ENCODE data around the gene KIAA0513.

KIAA0513 gene, protein sequence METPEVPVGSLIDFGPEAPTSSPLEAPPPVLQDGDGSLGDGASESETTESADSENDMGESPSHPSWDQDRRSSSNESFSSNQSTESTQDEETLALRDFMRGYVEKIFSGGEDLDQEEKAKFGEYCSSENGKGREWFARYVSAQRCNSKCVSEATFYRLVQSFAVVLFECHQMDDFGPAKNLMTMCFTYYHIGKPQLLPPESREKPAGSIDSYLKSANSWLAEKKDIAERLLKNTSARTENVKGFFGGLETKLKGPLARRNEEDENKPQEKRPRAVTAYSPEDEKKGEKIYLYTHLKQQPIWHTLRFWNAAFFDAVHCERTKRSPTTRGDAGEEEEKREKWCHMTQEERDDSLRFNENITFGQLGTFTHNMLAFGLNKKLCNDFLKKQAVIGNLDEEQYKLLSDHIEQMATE

GRCh38 chr16:85027349-85027957 lies at the start of gene KIAA0513:
Gene KIAA0513, plus strand, starts transcription at chr16:85027795. Its CDS starts 39,277 bp downstream, at chr16:85067072.
- H3K9ac ChIP-seq (ENCODE audit: low read length in 2 of 2): peak within 1 kb of the TSS; percentile 84 to 89
- no peaks in the 10 kb centered on the region for H3K27me3 ChIP-seq (ENCODE audit: control insufficient read depth in 1 of 2, insufficient read depth in 2 of 2, low read length in 2 of 2)
- H3K4me1 ChIP-seq (ENCODE audit: control insufficient read depth, insufficient read depth, low read length): peaks cover 25% of the 10 kb centered on the region
- H3K9me3 ChIP-seq (ENCODE audit: control insufficient read depth in 2 of 2, low read length in 2 of 2): no peaks in the 10 kb centered on the region
- H3K27ac ChIP-seq (ENCODE audit: low read length): peak within 1 kb of the TSS; percentile 67
- peaks cover 3 to 6% of the 10 kb centered on the region in 2 donors for H3K36me3 ChIP-seq (ENCODE audit: control insufficient read depth in 2 of 2, insufficient read depth in 2 of 2, low read length in 2 of 2)
- peak within 1 kb of the TSS; percentile 86 to 89 for H3K4me3 ChIP-seq (ENCODE audit: low read length in 2 of 2)

DNA sequence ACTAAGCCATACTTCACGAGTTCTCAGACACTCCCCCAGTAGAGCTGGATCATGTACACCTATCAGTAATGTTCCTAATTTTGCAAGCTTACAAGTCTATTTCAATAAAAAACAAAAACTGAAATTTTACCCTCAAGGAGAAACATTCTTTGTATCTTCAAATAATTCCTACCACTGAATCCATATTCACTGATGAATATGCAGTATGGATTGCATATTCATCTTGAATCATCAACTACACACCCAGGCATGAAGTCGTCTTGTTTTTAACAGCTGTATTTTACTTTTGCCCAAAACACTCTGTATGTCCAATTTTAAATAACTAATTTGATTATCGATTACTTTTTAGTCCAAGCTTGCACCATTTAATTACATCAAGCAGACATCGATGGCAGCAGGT lies 48.1 kb upstream of the KIAA0513 start:
- Histone ChIP-seq H3K27ac (ENCODE audit: low read length) (no peak overlapping the region), H3K36me3 (ENCODE audit: control insufficient read depth in 2 of 2, insufficient read depth in 2 of 2, low read length in 2 of 2) (peaks cover 40 to 42% of the 10 kb centered on the region in 2 donors), H3K27me3 (ENCODE audit: control insufficient read depth in 1 of 2, insufficient read depth in 2 of 2, low read length in 2 of 2) (no peaks in the 10 kb centered on the region), H3K4me3 (ENCODE audit: low read length in 2 of 2) (no peak overlapping the region), H3K9ac (ENCODE audit: low read length in 2 of 2) (no peak overlapping the region), H3K4me1 (ENCODE audit: control insufficient read depth, insufficient read depth, low read length) (peaks cover 17% of the 10 kb centered on the region), H3K9me3 (ENCODE audit: control insufficient read depth in 2 of 2, low read length in 2 of 2) (no peaks in the 10 kb centered on the region)

GRCh38 chr16:84982434-84982833 lies 45.2 kb upstream of the KIAA0513 start:
- Histone ChIP-seq H3K9me3 (ENCODE audit: control insufficient read depth in 2 of 2, low read length in 2 of 2) (no peaks in the 10 kb centered on the region), H3K4me1 (ENCODE audit: control insufficient read depth, insufficient read depth, low read length) (peaks cover 23% of the 10 kb centered on the region), H3K27ac (ENCODE audit: low read length) (no peak overlapping the region), H3K4me3 (ENCODE audit: low read length in 2 of 2) (no peak overlapping the region), H3K27me3 (ENCODE audit: control insufficient read depth in 1 of 2, insufficient read depth in 2 of 2, low read length in 2 of 2) (no peaks in the 10 kb centered on the region), H3K9ac (ENCODE audit: low read length in 2 of 2) (no peak overlapping the region), H3K36me3 (ENCODE audit: control insufficient read depth in 2 of 2, insufficient read depth in 2 of 2, low read length in 2 of 2) (peaks cover 21 to 24% of the 10 kb centered on the region in 2 donors)

- Histone ChIP-seq H3K9ac (ENCODE audit: low read length in 2 of 2) (no peak overlapping the region), H3K4me3 (ENCODE audit: low read length in 2 of 2) (no peak overlapping the region), H3K36me3 (ENCODE audit: control insufficient read depth in 2 of 2, insufficient read depth in 2 of 2, low read length in 2 of 2) (peaks cover 38 to 39% of the 10 kb centered on the region in 2 donors), H3K27me3 (ENCODE audit: control insufficient read depth in 1 of 2, insufficient read depth in 2 of 2, low read length in 2 of 2) (no peaks in the 10 kb centered on the region), H3K9me3 (ENCODE audit: control insufficient read depth in 2 of 2, low read length in 2 of 2) (no peaks in the 10 kb centered on the region), H3K27ac (ENCODE audit: low read length) (peak overlapping the region; percentile 70), H3K4me1 (ENCODE audit: control insufficient read depth, insufficient read depth, low read length) (peaks cover 19% of the 10 kb centered on the region)
These were observed 42.2 kb upstream of the KIAA0513 start for GRCh38 chr16:84985079-84986065.

DNA sequence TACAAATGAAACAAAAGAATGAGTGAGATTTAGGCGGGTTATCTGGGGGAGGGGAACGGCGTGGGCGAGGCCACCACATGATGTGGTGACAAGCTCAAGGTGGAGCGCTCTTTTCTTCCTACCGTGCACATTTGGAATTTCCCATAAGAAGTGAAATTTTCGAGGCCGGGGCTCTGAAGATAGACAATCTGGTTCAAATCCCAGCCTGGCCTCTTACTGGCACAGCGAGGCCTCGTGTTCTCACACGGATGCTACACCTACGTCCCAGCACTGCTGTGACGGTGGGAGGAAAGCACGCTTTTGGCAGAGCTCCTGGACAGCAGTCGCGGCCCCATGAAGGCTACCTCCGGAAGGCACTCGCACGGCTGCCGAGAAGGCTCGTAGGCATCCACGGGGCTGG lies 41.5 kb upstream of the KIAA0513 start:
- Histone ChIP-seq H3K36me3 (ENCODE audit: control insufficient read depth in 2 of 2, insufficient read depth in 2 of 2, low read length in 2 of 2) (peaks cover 36 to 39% of the 10 kb centered on the region in 2 donors), H3K9ac (ENCODE audit: low read length in 2 of 2) (no peak overlapping the region), H3K4me1 (ENCODE audit: control insufficient read depth, insufficient read depth, low read length) (peaks cover 19% of the 10 kb centered on the region), H3K27me3 (ENCODE audit: control insufficient read depth in 1 of 2, insufficient read depth in 2 of 2, low read length in 2 of 2) (no peaks in the 10 kb centered on the region), H3K9me3 (ENCODE audit: control insufficient read depth in 2 of 2, low read length in 2 of 2) (no peaks in the 10 kb centered on the region), H3K4me3 (ENCODE audit: low read length in 2 of 2) (no peak overlapping the region), H3K27ac (ENCODE audit: low read length) (no peak overlapping the region)

- H3K9me3 ChIP-seq (ENCODE audit: control insufficient read depth in 2 of 2, low read length in 2 of 2): no peaks in the 10 kb centered on the region
- H3K4me3 ChIP-seq (ENCODE audit: low read length in 2 of 2): no peak overlapping the region
- peaks cover 19% of the 10 kb centered on the region for H3K4me1 ChIP-seq (ENCODE audit: control insufficient read depth, insufficient read depth, low read length)
- no peak overlapping the region for H3K27ac ChIP-seq (ENCODE audit: low read length)
- H3K36me3 ChIP-seq (ENCODE audit: control insufficient read depth in 2 of 2, insufficient read depth in 2 of 2, low read length in 2 of 2): peaks cover 31 to 33% of the 10 kb centered on the region in 2 donors
- H3K27me3 ChIP-seq (ENCODE audit: control insufficient read depth in 1 of 2, insufficient read depth in 2 of 2, low read length in 2 of 2): no peaks in the 10 kb centered on the region
- no peak overlapping the region for H3K9ac ChIP-seq (ENCODE audit: low read length in 2 of 2)
These were observed 40.7 kb upstream of the KIAA0513 start for GRCh38 chr16:84986879-84987278.

GRCh38 chr16:84988328-84989080 lies 39.1 kb upstream of the KIAA0513 start:
- H3K27ac ChIP-seq (ENCODE audit: low read length): no peak overlapping the region
- no peak overlapping the region for H3K9ac ChIP-seq (ENCODE audit: low read length in 2 of 2)
- peaks cover 21% of the 10 kb centered on the region for H3K4me1 ChIP-seq (ENCODE audit: control insufficient read depth, insufficient read depth, low read length)
- no peaks in the 10 kb centered on the region for H3K27me3 ChIP-seq (ENCODE audit: control insufficient read depth in 1 of 2, insufficient read depth in 2 of 2, low read length in 2 of 2)
- no peak overlapping the region for H3K4me3 ChIP-seq (ENCODE audit: low read length in 2 of 2)
- H3K9me3 ChIP-seq (ENCODE audit: control insufficient read depth in 2 of 2, low read length in 2 of 2): no peaks in the 10 kb centered on the region
- H3K36me3 ChIP-seq (ENCODE audit: control insufficient read depth in 2 of 2, insufficient read depth in 2 of 2, low read length in 2 of 2): peaks cover 31 to 33% of the 10 kb centered on the region in 2 donors

GRCh38 chr16:84989749-84990620 lies 37.6 kb upstream of the KIAA0513 start:
- H3K4me3 ChIP-seq (ENCODE audit: low read length in 2 of 2): no peak overlapping the region
- H3K4me1 ChIP-seq (ENCODE audit: control insufficient read depth, insufficient read depth, low read length): peaks cover 33% of the 10 kb centered on the region
- no peaks in the 10 kb centered on the region for H3K27me3 ChIP-seq (ENCODE audit: control insufficient read depth in 1 of 2, insufficient read depth in 2 of 2, low read length in 2 of 2)
- H3K9ac ChIP-seq (ENCODE audit: low read length in 2 of 2): no peak overlapping the region
- no peaks in the 10 kb centered on the region for H3K9me3 ChIP-seq (ENCODE audit: control insufficient read depth in 2 of 2, low read length in 2 of 2)
- peaks cover 33 to 39% of the 10 kb centered on the region in 2 donors for H3K36me3 ChIP-seq (ENCODE audit: control insufficient read depth in 2 of 2, insufficient read depth in 2 of 2, low read length in 2 of 2)
- H3K27ac ChIP-seq (ENCODE audit: low read length): no peak overlapping the region

DNA sequence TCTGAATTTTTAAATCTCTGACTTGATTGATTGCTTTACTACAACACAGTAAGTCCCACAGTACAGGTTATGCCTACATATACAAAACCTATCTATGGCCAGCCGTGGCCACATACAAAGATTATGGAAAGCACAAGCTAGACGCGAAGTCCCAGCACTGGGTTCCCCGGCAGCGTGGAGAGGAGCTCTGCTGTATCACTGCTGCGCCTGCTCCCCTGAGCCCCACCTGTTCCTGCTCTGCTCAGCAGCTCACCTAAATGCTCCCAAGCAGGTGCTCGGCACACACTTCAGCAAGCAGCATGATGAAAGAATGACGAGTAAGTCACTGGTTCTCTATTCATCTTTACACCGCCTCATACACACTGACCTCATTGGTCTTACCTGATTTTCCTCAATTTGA lies 36.8 kb upstream of the KIAA0513 start:
- H3K27ac ChIP-seq (ENCODE audit: low read length): no peak overlapping the region
- no peak overlapping the region for H3K9ac ChIP-seq (ENCODE audit: low read length in 2 of 2)
- H3K4me3 ChIP-seq (ENCODE audit: low read length in 2 of 2): no peak overlapping the region
- H3K4me1 ChIP-seq (ENCODE audit: control insufficient read depth, insufficient read depth, low read length): peaks cover 30% of the 10 kb centered on the region
- H3K9me3 ChIP-seq (ENCODE audit: control insufficient read depth in 2 of 2, low read length in 2 of 2): no peaks in the 10 kb centered on the region
- H3K27me3 ChIP-seq (ENCODE audit: control insufficient read depth in 1 of 2, insufficient read depth in 2 of 2, low read length in 2 of 2): no peaks in the 10 kb centered on the region
- H3K36me3 ChIP-seq (ENCODE audit: control insufficient read depth in 2 of 2, insufficient read depth in 2 of 2, low read length in 2 of 2): peaks cover 37 to 42% of the 10 kb centered on the region in 2 donors
